Stimulated activated CD4-positive, alpha-beta T cell treated with anti-CD3 and anti-CD28 coated beads, Interleukin-12 subunit alpha, Interleukin-12 subunit beta, amount 100 ng/mL, for 48 hours (primary cell): ENCODE data around the gene CYP4V2.
"Not testable (repeated sequence)": the region's sequence is repeated elsewhere in the genome, so short reads cannot be mapped to it uniquely, and the experiment has no call there.

Experiments used
- DNase-seq, 3 donors: peaks; one replicate each; pipeline ENCODE4 v3.0.0-alpha.2; 2020; ENCODE audit warnings: low read depth in 2 of 3, low spot score in 1 of 3

CYP4V2 gene

DNA sequence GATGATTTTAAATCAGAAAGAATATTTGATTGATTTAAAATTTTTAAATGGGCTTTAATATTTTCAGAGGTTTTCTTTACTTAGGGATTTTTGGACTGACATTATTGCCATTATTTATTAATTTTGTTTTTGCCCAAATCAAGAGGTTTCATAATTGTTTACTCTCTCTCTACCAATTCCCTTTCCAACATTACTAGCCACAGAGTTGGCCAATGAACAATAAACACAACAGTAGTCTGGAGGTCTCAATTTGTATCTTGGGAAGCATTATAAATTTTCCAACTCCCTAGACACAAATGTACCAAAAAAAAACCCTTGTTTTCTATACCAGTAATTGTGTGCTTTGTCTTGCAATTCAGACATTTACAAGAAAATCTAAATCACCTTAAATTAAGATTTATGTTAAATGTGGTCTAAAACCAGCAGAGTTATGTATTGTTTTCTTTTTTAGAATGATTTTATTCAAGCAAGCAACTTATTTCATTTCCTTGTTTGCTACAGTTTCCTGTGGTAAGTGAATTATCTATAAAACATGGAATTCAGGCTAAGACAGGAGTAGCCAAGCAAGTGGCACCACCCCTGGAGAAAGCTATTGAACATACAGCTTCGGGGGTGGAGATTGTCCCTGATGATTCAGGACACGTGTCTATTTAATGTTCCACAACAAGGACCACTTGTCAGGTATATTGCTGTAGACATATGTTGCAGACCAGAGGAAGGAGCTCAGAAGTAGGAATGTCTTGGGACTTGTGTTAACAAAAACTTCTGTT, 36.6 kb downstream of the CYP4V2 start:
- DNase-seq = no peak

DNA sequence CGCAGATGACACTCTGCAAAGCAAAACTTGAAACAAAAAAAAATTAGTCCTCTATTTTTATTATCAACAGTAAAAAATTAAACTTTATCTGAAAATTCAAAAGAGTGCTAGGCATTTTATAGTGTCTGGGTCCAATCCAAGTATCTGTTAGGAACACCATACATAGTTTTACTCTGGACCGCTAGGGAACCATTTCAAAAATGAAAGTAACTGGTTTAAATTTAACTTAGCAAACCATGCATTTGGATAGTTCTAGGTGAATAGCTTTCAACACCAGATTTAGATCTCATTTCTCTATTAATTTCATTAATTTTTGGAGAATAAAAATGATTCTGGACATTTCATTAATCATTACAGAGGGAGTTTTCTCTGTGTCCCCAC, 37.1 kb downstream of the CYP4V2 start:
- no peak for DNase-seq

DNA sequence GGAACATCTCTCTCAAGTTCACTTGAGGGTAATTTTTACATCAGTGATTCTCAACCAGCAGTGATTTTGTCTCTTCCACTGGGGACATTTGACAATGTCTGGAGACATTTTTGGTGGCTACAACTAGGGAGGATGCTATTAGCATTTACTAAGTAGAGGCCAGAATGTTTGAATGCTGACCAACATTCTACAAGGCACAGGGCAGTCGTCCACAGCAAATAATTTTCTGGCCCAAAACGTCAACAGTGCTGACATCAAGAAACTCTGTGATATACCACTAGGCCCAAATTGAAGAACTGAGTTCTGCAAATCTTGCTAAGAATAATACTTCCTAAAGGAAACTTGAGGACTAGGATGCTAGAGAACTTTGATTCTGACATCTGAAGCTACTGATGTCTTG, 43.0 kb downstream of the CYP4V2 start:
- DNase-seq = no peak

DNA sequence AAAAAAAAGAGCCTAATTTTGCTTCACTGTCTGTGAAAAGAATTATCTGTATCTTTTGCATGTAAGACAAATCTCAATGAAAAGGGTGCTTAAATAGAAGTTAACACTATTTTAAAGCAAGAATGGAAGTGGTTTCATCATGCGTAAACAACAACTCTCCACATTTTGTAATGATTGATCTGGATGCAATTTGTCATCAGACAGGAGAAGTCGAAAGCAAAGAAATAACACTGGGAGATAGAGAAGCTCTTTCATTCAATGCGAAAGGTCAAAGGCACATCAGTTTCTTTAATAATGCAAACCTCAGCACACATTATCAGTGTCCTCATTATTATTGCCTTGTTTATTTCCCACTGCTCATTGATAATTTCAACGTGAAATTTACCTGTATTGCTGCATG, 44.8 kb downstream of the CYP4V2 start:
- DNase-seq = no peak

GRCh38 chr4:186240452-186240847, 49.1 kb downstream of the CYP4V2 start:
- no peak for DNase-seq

- DNase-seq = no peak
Observed at GRCh38 chr4:186240848-186241491, 49.6 kb downstream of the CYP4V2 start.

- no peak for DNase-seq
Observed at GRCh38 chr4:186241616-186242015, 50.2 kb downstream of the CYP4V2 start.

DNA sequence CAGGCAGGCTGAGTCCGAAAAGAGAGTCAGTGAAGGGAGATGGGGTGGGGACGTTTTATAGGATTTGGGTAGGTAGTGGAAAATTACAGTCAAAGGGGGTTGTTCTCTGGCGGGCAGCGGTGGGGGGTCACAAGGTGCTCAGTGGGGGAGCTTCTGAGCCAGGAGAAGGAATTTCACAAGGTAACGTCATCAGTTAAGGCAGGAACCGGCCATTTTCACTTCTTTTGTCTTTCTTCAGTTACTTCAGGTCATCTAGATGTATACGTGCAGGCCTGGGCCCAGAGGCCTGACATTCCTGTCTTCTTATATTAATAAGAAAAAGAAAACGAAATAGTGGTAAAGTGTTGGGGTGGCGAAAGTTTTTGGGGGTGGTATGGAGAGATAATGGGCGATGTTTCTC, 50.7 kb downstream of the CYP4V2 start:
- DNase-seq = not testable (repeated sequence)

- no peak for DNase-seq
Observed at GRCh38 chr4:186243331-186243730, 52.0 kb downstream of the CYP4V2 start.

- DNase-seq = no peak
Observed at GRCh38 chr4:186244835-186245234, 53.5 kb downstream of the CYP4V2 start.

DNA sequence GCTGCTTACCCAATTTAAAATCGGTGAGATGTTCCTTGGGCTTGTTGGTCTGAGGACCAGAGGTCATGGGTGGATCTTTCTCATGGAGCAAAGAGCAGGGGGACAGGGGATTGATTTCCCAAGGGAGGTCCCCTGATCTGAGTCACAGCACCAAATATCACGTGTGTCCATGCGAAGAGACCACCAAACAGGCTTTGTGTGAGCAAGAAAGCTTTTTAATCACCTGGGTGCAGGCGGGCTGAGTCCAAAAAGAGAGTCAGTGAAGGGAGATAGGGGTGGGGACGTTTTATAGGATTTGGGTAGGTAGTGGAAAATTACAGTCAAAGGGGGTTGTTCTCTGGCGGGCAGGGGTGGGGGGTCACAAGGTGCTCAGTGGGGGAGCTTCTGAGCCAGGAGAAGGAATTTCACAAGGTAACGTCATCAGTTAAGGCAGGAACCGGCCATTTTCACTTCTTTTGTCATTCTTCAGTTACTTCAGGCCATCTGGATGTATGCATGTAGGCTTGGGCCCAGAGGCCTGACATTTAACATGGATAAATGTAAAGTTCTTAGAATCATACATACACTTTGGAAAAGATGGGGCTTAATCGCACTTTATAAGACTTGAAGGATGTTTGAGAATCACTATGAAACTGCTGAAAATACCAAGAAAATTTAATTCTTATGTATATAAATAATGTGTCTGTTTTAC, 55.8 kb downstream of the CYP4V2 start:
- not testable (repeated sequence) for DNase-seq

DNA sequence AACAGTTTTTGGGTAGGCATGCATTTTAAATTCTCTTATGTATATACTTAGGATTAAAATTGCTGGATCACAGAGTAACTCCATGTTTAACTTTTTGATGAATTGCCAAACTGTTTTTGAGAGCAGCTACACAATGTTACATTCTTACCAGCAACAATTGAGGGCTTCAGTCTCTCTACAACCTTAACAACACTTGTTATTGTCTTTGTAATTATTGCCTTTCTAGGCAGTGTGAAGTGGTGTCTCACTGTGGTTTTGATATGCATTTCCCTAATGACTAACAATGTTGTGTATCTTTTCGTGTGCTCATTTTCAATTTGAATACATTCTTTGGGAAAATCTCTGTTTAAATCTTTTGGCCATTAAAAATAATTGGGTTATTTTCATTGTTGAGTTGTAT, 57.3 kb downstream of the CYP4V2 start:
- no peak for DNase-seq

DNA sequence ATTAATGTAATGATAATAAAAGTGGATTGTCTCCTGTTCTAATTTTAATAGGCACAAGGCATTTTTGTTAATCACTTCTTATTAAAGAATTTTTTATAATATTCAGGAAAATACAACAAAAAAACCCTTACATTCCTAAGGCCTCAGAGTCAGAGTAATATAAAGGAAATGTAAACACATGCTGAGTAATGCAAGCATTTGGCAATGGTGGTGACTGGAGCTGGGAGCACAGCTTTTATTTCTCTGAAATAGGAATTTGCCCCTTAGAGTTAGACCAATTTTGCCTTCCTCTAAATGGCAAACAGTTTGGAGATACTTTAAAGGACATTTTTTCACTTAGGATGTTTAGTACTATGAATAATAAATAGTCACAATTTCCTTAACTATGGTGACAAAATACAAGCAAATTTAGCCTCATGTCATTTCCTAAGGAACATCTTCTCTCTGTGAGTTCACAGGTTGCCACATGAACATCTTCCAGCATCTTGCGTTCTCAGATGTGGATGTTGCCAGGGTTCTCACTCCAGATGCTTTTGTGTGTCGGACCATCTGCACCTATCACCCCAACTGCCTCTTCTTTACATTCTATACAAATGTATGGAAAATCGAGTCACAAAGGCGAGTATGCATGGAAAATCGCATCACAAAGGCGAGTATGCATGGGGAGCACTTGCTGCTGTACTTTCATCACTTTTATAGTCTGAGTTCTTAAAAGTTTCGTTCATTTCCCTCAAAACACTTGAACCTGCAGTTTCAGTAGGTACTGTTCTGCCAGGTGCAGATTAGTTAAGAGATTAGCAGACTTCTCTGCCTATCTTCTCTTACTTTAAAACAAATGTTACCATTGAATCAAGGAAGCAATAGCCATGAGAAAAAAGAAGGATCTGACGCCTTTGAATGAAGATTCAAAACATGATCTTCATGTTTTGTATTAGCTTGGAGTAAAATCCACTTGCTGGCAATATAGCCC, 58.7 kb downstream of the CYP4V2 start:
- DNase-seq = no peak

GRCh38 chr4:186250760-186251159, 59.4 kb downstream of the CYP4V2 start:
- no peak for DNase-seq

- DNase-seq = no peak
Observed at GRCh38 chr4:186255122-186255521, 63.8 kb downstream of the CYP4V2 start.

DNA sequence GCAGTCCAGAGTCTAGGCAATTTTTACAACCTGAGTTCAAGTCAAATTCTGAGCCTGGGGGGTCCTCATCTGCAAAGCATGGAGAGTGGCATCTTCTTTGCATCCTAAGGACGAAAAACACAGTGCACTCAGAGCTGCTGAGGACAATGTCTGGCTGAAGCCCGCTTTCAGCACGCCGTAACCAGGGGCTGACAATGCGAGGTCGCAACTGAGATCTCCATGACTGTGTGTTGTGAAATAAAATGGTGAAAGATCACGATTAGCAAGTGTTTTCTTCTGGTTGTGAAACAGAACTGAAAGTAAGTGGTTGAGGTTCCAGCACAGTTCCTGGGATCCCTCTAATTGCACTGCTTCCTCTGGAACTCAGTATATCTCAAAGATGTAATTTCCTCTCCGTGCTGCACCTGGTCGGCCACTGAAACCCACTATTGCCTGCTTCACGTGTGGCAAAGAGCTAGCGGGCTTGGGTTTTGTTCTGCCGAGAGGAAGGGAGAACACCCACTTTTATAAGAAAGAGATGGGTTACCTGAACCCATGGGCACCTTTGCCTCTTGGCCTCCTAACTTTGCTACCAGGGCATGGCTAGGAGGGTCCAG, 66.9 kb downstream of the CYP4V2 start:
- no peak for DNase-seq

GRCh38 chr4:186260117-186260503, 68.7 kb downstream of the CYP4V2 start:
- no peak for DNase-seq
